ENCODE results near the gene LCORL. TPM values are rescaled to one million over a fixed set of nuclear protein-coding genes. Genes with fewer than 3 reads are reported as not detected.

LCORL gene
- total RNA-seq, 2 donors from 2014 or later = 16.5 to 20.7 TPM

DNA sequence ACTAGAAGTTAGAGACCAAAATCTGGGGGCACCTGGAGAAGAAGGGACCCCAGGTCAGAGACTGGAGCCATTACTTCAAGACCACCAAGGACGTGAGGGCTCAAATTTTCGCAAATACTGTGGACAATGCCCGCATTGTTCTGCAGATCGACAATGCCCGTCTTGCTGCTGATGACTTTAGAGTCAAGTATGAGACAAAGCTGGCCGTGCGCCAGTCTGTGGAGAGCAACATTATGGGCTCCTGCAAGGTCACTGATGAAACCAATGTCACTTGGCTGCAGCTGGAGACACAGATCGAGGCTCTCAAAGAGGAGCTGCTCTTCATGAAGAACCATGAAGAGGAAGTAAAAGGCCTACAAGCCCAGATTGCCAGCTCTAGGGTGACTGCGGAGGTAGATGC is 109.5 kb downstream of the LCORL start:
- TF ChIP-seq CTCF (IDR thresholded peaks at IDR 0.05) = no peak
- Histone ChIP-seq H3K36me3 (no peaks in the 10 kb centered on the region), H3K9me3 (no peaks in the 10 kb centered on the region), H3K27me3 (no peaks in the 10 kb centered on the region), H3K27ac (no peak overlapping the region), H3K4me3 (no peak overlapping the region), H3K9ac (ENCODE audit: low read depth in 2 of 2, low read length in 2 of 2) (no peak overlapping the region), H3K4me1 (no peaks in the 10 kb centered on the region)
- DNase-seq = no peak
- intact Hi-C loops (cut with DNase I) = no loop called here

GRCh38 chr4:17911608-17912007 is 109.9 kb downstream of the LCORL start:
- Histone ChIP-seq H3K36me3 (no peaks in the 10 kb centered on the region), H3K27me3 (no peaks in the 10 kb centered on the region), H3K9ac (ENCODE audit: low read depth in 2 of 2, low read length in 2 of 2) (no peak overlapping the region), H3K4me1 (no peaks in the 10 kb centered on the region), H3K27ac (no peak overlapping the region), H3K9me3 (no peaks in the 10 kb centered on the region), H3K4me3 (no peak overlapping the region)
- no peak for TF ChIP-seq CTCF (IDR thresholded peaks at IDR 0.05)
- DNase-seq = no peak
- intact Hi-C loops (cut with DNase I) = no loop called here

- Histone ChIP-seq H3K9ac (ENCODE audit: low read depth in 2 of 2, low read length in 2 of 2) (no peak overlapping the region), H3K4me3 (no peak overlapping the region), H3K27me3 (no peaks in the 10 kb centered on the region), H3K27ac (no peak overlapping the region), H3K9me3 (no peaks in the 10 kb centered on the region), H3K36me3 (no peaks in the 10 kb centered on the region), H3K4me1 (no peaks in the 10 kb centered on the region)
- DNase-seq = no peak
- TF ChIP-seq CTCF (IDR thresholded peaks at IDR 0.05) = no peak
- intact Hi-C loops (cut with DNase I) = no loop called here
These were observed 123.0 kb downstream of the LCORL start for GRCh38 chr4:17898553-17899055.

DNA sequence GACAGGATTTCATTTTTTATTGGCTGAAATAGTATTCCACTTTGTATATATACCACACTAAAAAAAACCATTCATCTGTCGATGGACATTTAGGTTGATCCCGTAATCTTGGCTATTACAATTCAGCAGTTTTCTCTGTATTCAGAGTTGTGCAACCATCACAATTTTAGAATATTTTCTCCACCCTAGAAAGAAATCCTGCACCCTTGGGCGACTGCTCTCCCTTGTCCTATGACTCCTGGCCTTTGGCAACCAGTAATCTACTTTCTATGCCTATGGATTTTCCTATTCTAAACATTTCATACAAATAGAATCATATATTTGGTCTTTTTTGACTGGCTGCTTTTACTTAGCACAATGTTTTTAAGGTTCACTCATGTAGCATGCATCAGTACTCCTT is 126.1 kb downstream of the LCORL start:
- Histone ChIP-seq H3K9ac (ENCODE audit: low read depth in 2 of 2, low read length in 2 of 2) (no peak overlapping the region), H3K9me3 (no peaks in the 10 kb centered on the region), H3K27ac (no peak overlapping the region), H3K27me3 (no peaks in the 10 kb centered on the region), H3K4me1 (no peaks in the 10 kb centered on the region), H3K36me3 (no peaks in the 10 kb centered on the region), H3K4me3 (no peak overlapping the region)
- DNase-seq = no peak
- intact Hi-C loops (cut with DNase I) = no loop called here
- no peak for TF ChIP-seq CTCF (IDR thresholded peaks at IDR 0.05)

DNA sequence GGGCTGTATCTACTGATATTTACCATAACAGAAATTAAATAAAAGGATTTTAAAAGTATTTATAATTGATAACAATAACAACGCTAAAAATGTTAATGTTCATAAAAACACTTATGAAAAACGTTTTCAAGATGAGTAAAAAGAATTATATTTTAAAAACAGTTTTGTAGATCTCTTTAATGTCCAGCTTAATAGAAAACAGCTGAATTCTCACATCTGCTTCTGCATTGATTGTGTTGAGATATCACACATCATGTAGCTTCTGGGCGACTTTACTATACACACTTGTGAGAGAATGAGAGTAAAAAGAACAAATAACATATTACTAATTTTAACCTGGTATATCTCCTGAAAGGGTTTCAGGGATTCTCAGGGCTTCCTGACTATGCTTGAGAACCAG is 127.1 kb downstream of the LCORL start:
- Histone ChIP-seq H3K4me1 (no peaks in the 10 kb centered on the region), H3K27ac (no peak overlapping the region), H3K4me3 (no peak overlapping the region), H3K27me3 (no peaks in the 10 kb centered on the region), H3K9ac (ENCODE audit: low read depth in 2 of 2, low read length in 2 of 2) (no peak overlapping the region), H3K36me3 (no peaks in the 10 kb centered on the region), H3K9me3 (no peaks in the 10 kb centered on the region)
- no peak for DNase-seq
- TF ChIP-seq CTCF (IDR thresholded peaks at IDR 0.05) = no peak
- intact Hi-C loops (cut with DNase I) = no loop called here

DNA sequence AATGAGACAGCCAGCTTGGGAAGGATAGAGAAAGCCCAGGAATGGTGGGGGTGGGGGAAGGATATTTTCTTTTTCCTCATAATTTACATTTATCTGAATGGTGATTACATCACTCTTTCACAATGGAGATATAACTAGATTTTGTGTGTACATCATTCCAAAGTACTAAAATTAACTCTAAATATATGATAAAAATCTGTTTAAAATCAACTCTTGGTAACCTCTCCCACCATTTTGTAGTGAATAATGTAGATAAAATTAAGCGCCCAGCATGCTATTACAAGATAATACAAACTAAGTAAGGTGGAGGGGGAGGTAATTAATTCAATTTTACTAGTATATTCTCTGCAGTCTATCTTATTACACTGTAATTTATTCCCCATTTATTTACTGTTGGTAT is 131.9 kb downstream of the LCORL start:
- Histone ChIP-seq H3K27ac (no peak overlapping the region), H3K9ac (ENCODE audit: low read depth in 2 of 2, low read length in 2 of 2) (no peak overlapping the region), H3K9me3 (no peaks in the 10 kb centered on the region), H3K4me1 (no peaks in the 10 kb centered on the region), H3K36me3 (no peaks in the 10 kb centered on the region), H3K4me3 (no peak overlapping the region), H3K27me3 (no peaks in the 10 kb centered on the region)
- no peak for TF ChIP-seq CTCF (IDR thresholded peaks at IDR 0.05)
- intact Hi-C loops (cut with DNase I) = no loop called here
- no peak for DNase-seq

Measured in colonic mucosa (tissue), 4 donors.